Measurements from ENCODE around the gene RASAL2. TPM values are rescaled to one million over a fixed set of nuclear protein-coding genes. Genes with fewer than 3 reads are reported as not detected.

Gene RASAL2
- total RNA-seq, 2 donors from 2014 or later: 31.0 to 34.8 TPM

GRCh38 chr1:178531887-178532286 lies 438.0 kb downstream of the RASAL2 start:
- DNase-seq (ENCODE audit: low spot score): no peak
- intact Hi-C loops (cut with DNase I): loop anchor here in 1 of 2 donors (10.0 kb wide), 1 partner anchor 473 kb away; no protein-coding TSS in a partner anchor

- intact Hi-C loops (cut with DNase I): loop anchor here in 1 of 2 donors (10.0 kb wide), 1 partner anchor 472 kb away; no protein-coding TSS in a partner anchor
- DNase-seq (ENCODE audit: low spot score): peak; percentile 94
Observed at GRCh38 chr1:178532392-178532791, 438.5 kb downstream of the RASAL2 start.

GRCh38 chr1:178533121-178533946 lies 439.4 kb downstream of the RASAL2 start:
- intact Hi-C loops (cut with DNase I): loop anchor here in 1 of 2 donors (10.0 kb wide), 1 partner anchor 471 kb away; no protein-coding TSS in a partner anchor

More at GRCh38 chr1:178533121-178533946, 439.4 kb downstream of the RASAL2 start:
- DNase-seq (ENCODE audit: low spot score): no peak

Other genes starting within 250 kb of the RASAL2 start
- 1 to 10 TPM; 2.6 to 4.9 TPM for gene SEC16B, start 124.0 kb upstream of the RASAL2 start, total RNA-seq